Hepatocyte (in vitro differentiated cells): Measurements from ENCODE around the gene TAOK3. TPM values are rescaled to one million over a fixed set of nuclear protein-coding genes. Genes with fewer than 3 reads are reported as not detected.

Experiments used
- DNase-seq: peaks from one replicate; pipeline ENCODE4 v3.0.0-alpha.2; 2016; ENCODE audit warnings: low spot score
- H2AFZ ChIP-seq: fragments of 200-600 bp; sonication (generic); 2 replicates; pipeline ENCODE4 v1.6.0; 2016; ENCODE audit warnings: antibody characterized with exemption, mild to moderate bottlenecking
- H3K27ac ChIP-seq: fragments of 200-600 bp; sonication (generic); 2 replicates; pipeline ENCODE4 v1.5.1; 2016; ENCODE audit warnings: mild to moderate bottlenecking
- H3K27me3 ChIP-seq: fragments of 200-600 bp; sonication (generic); 2 replicates; pipeline ENCODE4 v1.6.1; 2016
- H3K36me3 ChIP-seq: fragments of 200-600 bp; sonication (generic); replicated peaks from 2 replicates; pipeline ENCODE4 v1.5.1; 2016; ENCODE audit warnings: low read depth; ENCODE audit not compliant: insufficient read depth
- H3K4me1 ChIP-seq: fragments of 200-600 bp; sonication (generic); 2 replicates; pipeline ENCODE4 v1.5.1; 2016; ENCODE audit warnings: mild to moderate bottlenecking, moderate library complexity; ENCODE audit not compliant: insufficient read depth
- H3K4me2 ChIP-seq: fragments of 200-600 bp; sonication (generic); 2 replicates; pipeline ENCODE4 v1.6.0; 2016
- H3K4me3 ChIP-seq: fragments of 200-600 bp; sonication (generic); 2 replicates; pipeline ENCODE4 v1.5.1; 2016; ENCODE audit warnings: mild to moderate bottlenecking
- H3K79me2 ChIP-seq: fragments of 200-600 bp; sonication (generic); 2 replicates; pipeline ENCODE4 v1.6.0; 2017; ENCODE audit warnings: mild to moderate bottlenecking
- H3K9me2 ChIP-seq: fragments of 200-600 bp; sonication (generic); replicated peaks from 2 replicates; pipeline ENCODE4 v1.6.0; 2017; ENCODE audit warnings: mild to moderate bottlenecking; ENCODE audit not compliant: insufficient read depth
- H3K9me3 ChIP-seq: fragments of 200-600 bp; sonication (generic); 2 replicates; pipeline ENCODE4 v1.5.1; 2016; ENCODE audit warnings: low read depth, mild to moderate bottlenecking
- H4K20me1 ChIP-seq: fragments of 200-600 bp; sonication (generic); 2 replicates; pipeline ENCODE4 v1.6.0; 2016; ENCODE audit warnings: mild to moderate bottlenecking; ENCODE audit not compliant: insufficient read depth, poor library complexity, severe bottlenecking
- CTCF ChIP-seq: fragments of 200-600 bp; sonication (generic); IDR thresholded peaks from 2 replicates; pipeline ENCODE4 v1.5.1; 2016; ENCODE audit warnings: antibody characterized with exemption, mild to moderate bottlenecking; ENCODE audit not compliant: poor library complexity
- EZH2 ChIP-seq: fragments of 200-600 bp; sonication (generic); IDR thresholded peaks from 2 replicates; pipeline ENCODE4 v1.6.1; 2016; ENCODE audit warnings: antibody characterized with exemption, mild to moderate bottlenecking, borderline replicate concordance
- EZH2phosphoT487 ChIP-seq: fragments of 200-600 bp; sonication (generic); IDR thresholded peaks from one replicate; pipeline ENCODE4 v1.6.1; 2018; ENCODE audit warnings: antibody characterized with exemption, mild to moderate bottlenecking, low read depth, moderate library complexity; ENCODE audit not compliant: unreplicated experiment, severe bottlenecking
- WGBS: methylation state at CpG from one replicate; pipeline ENCODE4 v1.1.6; 2016; ENCODE audit warnings: low lambda C conversion rate; ENCODE audit errors: missing lambda C conversion rate; 5-methylcytosine and 5-hydroxymethylcytosine counted together
- polyA plus RNA-seq: library from polyadenylated mRNA; unstranded; fragments of >200 nt; fragmentation: Nextera tagmentation; extraction: Ambion mirVana; gene quantifications from 2 replicates; pipeline ENCODE4 v1.2.1, GENCODE V29; 2016
- total RNA-seq: library from RNA; depleted of rRNA; stranded (reverse); fragments of >200 nt; gene quantifications from 2 replicates; pipeline ENCODE4 v1.2.3, GENCODE V29; 2014

TAOK3 gene
- total and polyA plus RNA-seq, 2 experiments from 2014 or later: 19.1 to 28.7 TPM

- Histone ChIP-seq H3K4me2 (peak overlapping the region; percentile 24), H3K79me2 (peaks cover 2% of the 10 kb centered on the region), H3K9me3 (peaks cover 3% of the 10 kb centered on the region), H3K36me3 (no peaks in the 10 kb centered on the region), H3K27ac (peak overlapping the region; percentile 14), H3K27me3 (no peaks in the 10 kb centered on the region), H2AFZ (no peak overlapping the region), H4K20me1 (no peaks in the 10 kb centered on the region), H3K4me3 (no peak overlapping the region), H3K4me1 (no peaks in the 10 kb centered on the region), H3K9me2 (no peaks in the 10 kb centered on the region)
- 46% methylated on average over 3 of the region's 3 CpGs for WGBS
- peak; percentile 12 for DNase-seq
- no peak for TF ChIP-seq EZH2
- no peak for TF ChIP-seq CTCF
- no peak for TF ChIP-seq EZH2phosphoT487
Observed at GRCh38 chr12:118330421-118331018, 42.2 kb downstream of the TAOK3 start.

- no peak overlapping the region for H3K4me2 ChIP-seq
- 92% methylated on average over 3 of the region's 3 CpGs for WGBS
Observed at GRCh38 chr12:118328486-118329330, 44.0 kb downstream of the TAOK3 start.

GRCh38 chr12:118327391-118327790 lies 45.3 kb downstream of the TAOK3 start:
- H3K4me2 ChIP-seq: no peak overlapping the region
- H3K27ac ChIP-seq: no peak overlapping the region
- TF ChIP-seq EZH2 (no peak), EZH2phosphoT487 (no peak), CTCF (no peak)
- H2AFZ ChIP-seq: no peak overlapping the region
- DNase-seq: no peak
- H3K36me3 ChIP-seq: no peaks in the 10 kb centered on the region
- peaks cover under 1% of the 10 kb centered on the region for H3K79me2 ChIP-seq
- no peaks in the 10 kb centered on the region for H3K4me1 ChIP-seq
- H3K9me3 ChIP-seq: peaks cover 3% of the 10 kb centered on the region
- H3K27me3 ChIP-seq: no peaks in the 10 kb centered on the region
- no peaks in the 10 kb centered on the region for H3K9me2 ChIP-seq
- no peak overlapping the region for H3K4me3 ChIP-seq
- H4K20me1 ChIP-seq: no peaks in the 10 kb centered on the region

More at GRCh38 chr12:118328486-118329330, 44.0 kb downstream of the TAOK3 start:
- Histone ChIP-seq H3K9me2 (no peaks in the 10 kb centered on the region), H3K27me3 (no peaks in the 10 kb centered on the region), H3K36me3 (no peaks in the 10 kb centered on the region), H2AFZ (no peak overlapping the region), H3K79me2 (peaks cover 2% of the 10 kb centered on the region), H3K27ac (no peak overlapping the region), H3K9me3 (peaks cover 3% of the 10 kb centered on the region), H3K4me3 (no peak overlapping the region), H3K4me1 (no peaks in the 10 kb centered on the region), H4K20me1 (no peaks in the 10 kb centered on the region)
- DNase-seq: no peak
- no peak for TF ChIP-seq CTCF
- no peak for TF ChIP-seq EZH2phosphoT487
- no peak for TF ChIP-seq EZH2
